Effector CD4-positive, alpha-beta T cell (primary cell): ENCODE measurements around the gene ANKFN1.
"Not testable (repeated sequence)": the region's sequence is repeated elsewhere in the genome, so short reads cannot be mapped to it uniquely, and the experiment has no call there.

Experiments used
- DNase-seq: peaks from one replicate; pipeline ENCODE4 v3.0.0-alpha.2; 2020

ANKFN1 gene

DNA sequence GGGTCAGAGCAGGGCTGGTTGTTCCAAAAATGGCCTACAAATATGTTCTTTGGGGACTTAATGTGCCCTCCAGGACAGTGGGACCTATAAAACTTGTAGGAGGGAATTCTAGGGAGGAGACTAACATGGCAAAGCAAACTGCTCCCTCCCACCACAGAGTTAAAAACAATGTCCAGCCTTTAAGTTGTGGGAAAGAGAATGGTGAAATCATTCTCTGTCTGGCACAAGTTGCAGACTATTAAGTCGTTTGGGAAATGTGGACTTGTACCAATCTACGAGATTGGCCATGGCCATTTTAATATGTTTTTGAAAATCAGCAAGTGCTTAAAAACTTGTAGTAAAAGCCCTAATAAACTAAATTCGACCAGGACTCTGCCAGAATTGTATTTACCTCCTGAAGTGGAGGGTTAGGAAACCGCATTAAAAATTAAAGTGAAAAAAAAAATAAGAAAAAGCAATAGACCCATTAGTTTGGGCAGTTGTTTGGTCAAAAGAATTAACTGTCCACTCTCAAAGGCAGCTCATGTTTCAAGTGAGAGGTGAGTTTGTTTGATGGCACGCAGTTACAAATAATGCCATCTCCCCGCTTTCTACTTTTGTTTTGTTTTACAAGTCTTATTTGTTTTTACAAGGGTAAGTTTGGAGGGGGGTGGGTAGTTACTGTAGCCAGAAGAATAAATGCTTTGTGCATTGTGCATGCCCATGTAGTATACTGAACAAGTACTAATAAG, 32.4 kb downstream of the ANKFN1 start:
- DNase-seq: no peak

DNA sequence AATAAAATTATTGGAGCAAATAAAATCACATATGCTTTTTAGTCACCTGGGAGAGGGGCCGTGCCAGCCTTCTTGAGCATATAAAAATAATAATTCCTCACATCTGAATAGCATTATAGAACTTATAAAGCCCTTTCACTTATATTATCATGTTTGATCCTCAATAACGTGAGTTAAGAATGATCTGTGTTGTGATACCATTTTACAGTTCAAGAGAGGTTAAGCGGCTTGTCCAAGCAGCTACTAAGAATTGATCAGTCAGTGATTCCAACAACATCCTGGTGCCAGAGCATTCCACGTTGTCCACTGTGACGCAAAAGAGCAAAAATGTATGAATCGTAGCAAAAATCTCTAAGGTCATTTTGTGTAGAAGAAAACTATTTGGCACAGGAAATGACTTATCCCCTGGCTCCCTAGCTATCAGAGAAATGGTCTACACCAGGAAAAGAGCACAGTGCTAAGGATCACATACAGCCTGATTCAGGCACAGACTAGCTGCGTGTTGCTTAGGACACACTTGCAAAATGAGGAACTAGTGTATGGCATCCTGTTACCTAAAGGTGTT, 33.0 kb downstream of the ANKFN1 start:
- no peak for DNase-seq

DNA sequence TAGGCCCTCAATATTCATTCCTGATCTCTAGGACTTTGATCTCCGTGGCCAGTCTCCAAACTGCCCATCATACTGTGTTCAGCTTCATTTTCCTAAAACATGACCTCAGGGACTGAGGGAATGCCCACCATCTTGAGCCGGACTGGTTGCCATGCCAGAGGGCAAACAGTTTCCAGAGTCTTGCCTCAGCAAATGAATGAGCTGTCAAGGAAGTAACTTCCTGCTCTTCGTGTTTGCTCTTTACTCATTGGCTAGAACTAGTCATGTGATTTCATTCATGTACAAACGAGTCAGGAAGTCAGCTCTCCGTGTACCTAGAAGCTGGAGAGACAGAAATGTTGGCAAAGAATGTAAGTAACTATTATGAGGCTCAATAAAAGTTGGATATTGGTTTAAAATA, 50.2 kb downstream of the ANKFN1 start:
- DNase-seq: no peak

DNA sequence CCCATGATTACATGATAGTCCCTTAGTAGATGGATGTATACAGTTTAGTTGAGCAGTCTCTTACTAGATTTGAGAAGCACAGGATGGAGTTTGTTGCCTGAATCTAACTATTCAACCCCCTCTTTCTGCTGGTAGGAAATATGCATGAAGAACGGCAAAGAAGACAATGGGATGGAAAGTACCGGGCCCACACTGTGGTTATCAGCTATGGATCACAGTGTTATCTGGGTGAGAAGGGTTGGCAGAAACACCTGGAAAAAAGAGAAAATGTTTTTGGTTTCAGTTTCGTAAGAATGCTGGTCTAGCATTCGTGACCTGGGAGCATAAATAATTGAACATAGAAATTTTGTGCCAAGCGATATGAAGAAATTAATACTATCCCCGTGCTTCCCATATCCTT, 53.1 kb downstream of the ANKFN1 start:
- no peak for DNase-seq

DNA sequence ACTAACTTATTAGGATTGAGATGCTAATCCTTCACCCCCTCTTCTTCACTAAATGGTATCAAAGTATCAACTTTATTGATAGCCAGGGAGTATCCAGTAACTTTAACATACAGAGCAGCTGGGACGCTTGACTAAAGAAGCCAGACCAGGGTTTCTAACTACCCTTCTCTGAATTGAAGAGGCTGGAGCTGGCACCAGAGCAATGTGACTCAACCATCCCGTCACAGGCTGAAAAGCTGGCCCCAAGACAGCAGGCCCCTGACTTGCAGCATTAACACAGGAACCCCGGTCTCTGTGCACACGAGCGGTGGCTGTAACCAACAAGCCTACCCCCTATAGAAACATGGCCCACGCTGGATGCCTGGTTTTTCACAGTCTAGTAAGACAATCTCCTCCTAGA, 59.8 kb downstream of the ANKFN1 start:
- DNase-seq: no peak

DNA sequence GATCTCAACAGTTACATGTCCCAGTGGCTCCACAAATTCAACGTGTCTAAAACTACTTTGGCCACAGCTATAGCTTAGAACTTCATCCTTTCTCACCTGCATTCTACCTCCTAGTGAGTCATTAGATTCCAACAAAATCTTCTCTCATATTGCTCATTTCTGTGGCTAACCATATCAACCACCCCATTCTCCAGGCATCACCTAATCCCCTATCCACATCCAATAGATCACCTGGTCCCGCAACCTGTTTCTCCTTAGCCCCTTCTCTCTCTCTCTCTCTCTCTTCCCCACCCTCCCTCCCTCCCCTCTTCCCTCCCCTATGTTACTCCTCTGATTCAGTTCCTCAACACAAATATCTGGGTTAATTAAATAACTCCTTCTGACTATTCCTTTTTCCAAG, 64.6 kb downstream of the ANKFN1 start:
- no peak for DNase-seq

DNA sequence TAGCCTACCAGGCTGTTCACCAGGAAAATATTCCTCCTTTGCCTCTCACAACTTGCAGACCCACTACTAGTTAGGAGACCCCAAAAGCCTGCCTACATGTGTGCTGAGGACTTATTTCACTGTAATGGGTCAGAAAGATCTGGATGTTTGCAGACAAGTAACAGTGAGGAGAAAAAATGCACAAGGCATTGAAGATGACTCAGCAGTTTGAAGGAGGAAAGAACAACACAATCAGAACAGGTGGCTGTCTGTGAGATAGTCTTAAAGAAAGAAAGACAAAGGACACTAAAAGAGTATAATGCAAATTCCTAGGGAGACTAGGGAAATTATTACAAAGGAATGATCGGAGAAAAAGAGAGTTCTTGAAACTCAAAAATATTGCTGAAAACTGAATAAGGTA, 69.0 kb downstream of the ANKFN1 start:
- no peak for DNase-seq

DNA sequence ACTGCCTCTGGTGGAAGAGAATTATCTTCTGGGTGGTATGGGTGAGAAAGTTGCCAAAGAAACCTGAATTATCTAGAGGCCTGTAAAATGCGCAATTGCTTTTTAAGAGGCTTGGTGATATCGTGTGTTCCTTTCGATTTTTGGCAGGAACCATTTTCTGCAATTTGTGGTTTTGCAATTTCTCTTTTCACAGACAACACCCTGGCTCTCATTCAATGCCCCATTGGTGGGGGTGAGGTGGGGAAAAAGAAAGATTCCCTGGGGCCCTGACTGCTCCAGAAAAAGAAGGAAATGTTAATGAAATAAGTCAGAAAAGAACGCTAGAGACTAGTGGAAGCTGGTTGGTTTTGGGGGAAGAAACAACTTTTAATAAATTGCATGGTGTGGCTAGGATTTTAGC, 77.4 kb downstream of the ANKFN1 start:
- DNase-seq: no peak

DNA sequence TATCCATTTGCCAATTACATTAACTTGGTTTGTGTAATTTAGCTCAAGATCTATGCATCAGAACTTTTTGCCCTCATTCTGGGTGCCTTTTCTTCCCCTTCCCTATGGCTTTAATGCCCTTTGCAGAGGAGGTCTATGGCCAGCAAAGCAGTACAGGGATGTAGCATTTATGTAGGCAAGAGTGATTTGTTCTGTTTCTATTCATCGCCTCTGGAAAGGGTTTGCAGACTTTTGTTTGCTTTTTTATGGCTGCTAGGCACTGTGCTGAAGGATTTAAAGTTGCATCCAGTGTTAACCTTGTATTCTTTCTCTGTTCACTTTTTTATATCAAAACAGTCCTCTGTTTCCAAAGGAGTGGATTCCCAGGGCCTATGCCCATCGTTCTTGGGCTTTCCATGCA, 78.0 kb downstream of the ANKFN1 start:
- DNase-seq: no peak

DNA sequence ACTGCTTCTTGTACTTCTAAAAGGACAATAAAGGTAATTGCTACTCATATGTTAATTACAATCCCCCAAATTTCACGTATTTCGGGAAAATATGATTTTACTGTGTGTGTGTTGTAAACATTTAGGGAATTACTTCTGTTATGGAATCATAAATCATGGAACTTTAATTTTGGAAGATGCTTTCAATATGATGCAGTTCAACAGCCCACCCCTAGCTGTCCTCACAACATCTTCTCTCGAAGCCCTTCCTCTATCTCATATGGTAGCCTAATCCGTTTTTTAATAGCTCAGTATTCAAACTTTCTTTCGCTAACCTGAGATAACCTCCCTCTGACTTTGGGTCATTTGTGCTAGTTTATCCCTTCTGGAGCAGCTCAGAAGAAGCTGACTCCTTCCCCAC, 78.4 kb downstream of the ANKFN1 start:
- no peak for DNase-seq

DNA sequence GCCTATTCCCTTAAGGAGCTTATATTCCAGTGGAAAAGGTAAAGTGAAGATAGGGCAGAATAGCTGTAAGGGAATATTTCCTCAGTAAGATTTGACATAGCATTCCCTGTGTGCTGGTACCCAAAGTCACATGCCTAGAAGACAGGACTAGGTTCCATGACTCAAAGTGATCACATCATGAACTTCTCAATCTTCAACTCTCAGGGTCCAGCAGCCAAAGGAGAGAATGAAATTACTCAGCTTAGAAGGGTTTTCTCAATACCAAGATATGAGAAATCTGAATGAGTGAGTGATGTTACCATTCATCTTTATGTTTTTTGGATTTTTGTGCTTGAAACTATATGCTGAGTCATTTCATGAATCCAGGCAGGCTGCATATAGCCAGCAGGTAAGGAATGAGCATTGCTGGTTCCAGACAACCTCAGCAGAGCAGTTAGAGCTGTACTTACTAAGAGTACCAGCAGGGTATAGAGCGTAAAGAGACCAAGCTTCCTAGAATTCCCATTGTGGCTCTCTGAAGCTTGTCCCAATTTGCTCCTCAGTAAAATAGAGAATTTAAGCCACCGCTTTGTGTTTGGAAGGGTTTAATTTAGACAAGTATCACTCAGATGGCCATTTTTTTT, 91.1 kb downstream of the ANKFN1 start:
- no peak for DNase-seq

DNA sequence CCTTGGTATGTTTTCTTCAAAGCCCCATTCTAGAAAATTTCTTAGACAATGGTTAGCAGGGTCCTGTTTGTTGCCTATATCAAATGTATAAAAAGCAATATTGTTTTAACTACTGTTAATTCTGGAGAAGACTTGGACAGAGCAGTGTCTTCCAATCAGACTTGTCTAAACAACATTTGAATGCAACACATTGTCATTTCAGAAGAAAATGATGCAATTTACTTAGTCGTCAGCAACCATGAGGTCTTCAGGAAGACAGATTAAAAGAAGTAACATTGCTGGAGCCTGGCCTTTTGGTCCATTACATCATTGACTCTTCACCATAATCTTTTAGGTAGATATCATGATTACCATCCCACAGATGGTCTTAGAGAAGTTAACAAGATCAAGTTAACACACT, 94.5 kb downstream of the ANKFN1 start:
- no peak for DNase-seq

DNA sequence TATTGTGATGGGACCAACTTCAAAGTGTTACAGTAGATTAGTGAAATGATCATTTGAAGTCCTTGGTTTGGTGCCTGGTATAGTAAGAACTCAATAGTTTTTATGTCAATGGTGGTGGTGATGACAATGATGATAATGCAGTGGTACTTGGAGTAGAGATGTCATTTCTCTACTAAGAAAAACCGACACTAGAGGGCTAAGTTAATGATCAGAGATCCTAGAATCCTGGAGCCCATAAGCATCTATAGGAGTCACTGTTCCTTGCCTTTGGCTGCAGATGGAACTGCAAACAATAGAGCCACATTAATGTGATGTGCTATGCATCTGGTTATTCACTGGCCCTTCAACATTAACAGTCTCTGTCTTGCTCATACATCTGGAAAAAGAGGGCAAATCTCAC, 103.8 kb downstream of the ANKFN1 start:
- no peak for DNase-seq

DNA sequence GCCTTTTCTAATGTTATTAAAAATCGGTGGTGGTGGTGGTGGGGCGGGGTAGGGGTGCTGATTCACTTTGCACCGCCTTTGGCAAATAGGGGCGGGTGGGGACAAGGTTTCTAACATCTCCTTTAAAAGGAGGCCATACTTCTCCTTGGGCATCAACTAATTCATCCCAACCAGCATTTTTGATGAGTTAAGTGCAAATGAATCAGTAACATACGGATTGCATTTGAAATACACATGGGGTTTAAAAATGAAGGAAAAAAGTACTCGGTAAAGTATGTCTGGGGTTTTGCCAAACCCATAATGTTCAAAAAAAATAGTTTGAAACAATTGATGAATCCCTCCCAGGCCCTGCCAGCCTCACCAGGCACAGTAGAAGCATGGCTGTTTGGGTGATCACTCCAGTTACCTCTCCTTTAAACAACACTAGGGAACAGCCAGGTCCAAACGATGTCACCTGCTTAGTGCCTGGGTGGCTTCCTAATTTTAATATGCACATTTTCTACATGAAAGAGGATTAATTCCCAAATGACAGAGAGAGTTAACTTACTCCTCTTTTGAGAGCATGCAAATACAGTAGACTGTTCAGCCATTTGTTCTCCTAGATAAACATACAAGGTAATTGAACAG, 107.2 kb downstream of the ANKFN1 start:
- no peak for DNase-seq

DNA sequence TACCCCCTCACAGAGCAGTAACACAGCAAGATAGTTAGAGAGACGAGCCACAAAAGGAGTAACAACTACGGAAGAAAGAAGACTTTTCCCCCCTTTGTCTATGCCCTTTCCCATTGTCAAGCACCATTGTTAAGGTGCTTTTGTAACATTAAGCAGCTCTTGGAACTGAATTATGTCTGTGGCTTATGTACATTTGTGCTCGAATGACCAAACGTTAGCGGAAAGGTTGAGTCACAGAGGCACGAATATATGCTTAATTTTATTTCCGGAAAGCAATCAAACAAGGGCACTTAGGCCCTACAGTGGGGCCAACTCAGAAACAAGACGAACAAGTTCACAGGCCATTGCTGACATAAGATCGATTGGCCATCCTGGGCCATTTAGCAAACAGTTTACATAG, 109.5 kb downstream of the ANKFN1 start:
- DNase-seq: no peak

DNA sequence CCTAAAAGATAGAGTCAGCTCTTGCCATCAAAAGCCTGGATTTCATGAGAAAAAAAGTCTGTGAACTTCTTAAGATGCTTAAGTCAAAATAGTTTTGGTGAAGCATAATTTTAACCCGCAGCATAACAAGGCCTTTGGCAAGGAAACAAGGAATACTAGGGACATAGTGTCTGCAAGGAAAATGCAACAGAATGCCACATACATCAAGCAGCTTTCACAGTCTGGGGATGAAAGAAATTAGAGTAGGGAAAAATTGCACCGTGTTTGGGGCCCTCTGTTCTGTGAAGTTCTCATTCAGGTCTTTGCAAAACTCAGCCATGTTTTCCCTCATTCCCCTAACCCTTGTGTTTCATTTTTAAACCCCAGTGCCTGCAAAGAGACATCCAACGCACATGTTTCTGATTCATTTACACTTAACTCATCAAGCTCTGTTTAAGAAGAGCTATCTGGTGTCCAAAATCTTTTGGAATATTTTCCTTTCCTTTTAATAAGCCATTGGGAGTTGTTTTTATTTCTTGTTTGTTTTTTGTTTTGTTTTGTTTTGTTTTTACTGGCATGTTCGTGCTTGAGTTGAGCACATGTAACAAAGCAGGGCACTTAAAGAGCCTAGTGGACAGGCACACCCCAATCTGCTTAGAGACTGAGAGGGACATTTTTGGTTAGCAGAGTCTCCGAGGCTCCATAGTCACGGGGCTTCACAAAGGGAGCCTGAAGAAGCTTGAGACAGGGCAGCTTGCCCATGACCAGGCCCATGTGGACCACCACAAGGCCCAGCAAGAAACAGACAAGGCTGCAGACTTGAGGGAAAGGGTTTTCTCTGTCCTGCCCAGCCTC, 116.5 kb downstream of the ANKFN1 start:
- no peak for DNase-seq

DNA sequence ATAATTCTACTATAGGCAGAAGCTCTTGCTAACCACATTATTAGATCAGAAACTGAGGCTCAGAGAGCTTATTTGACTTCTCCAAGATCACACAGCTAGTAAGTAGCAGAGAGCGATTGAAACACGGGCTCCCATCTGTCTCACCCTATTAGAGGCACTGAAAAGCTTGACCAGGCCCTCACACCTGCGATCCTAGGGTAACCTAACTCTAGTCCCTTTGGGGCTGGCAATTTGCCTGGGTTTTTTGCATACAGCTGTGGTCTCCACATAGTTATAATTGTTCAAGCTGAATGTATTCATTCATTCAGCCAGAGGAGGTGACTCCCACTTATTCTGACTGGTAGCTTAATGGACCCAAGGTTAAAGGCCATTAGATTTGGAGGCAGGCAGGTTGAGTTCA, 121.2 kb downstream of the ANKFN1 start:
- DNase-seq: no peak

DNA sequence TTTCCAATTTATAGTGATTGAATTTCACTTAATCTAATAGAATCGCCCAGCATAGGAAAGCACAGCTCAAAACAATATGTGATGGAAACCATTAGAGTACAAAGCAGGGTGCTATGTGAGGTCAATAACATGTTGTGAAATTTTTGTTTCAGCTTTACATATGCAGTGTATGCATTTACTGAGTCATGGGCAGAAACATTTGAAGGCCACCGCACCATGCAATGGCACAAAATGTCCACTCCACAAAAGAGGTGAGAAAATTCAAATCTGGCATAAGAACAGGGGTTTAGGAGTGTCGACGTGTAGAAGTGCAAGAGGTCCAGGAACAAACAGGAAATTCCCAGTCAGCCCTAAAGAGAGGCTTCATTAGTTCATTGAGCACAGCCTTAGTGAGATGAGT, 131.2 kb downstream of the ANKFN1 start:
- no peak for DNase-seq

DNA sequence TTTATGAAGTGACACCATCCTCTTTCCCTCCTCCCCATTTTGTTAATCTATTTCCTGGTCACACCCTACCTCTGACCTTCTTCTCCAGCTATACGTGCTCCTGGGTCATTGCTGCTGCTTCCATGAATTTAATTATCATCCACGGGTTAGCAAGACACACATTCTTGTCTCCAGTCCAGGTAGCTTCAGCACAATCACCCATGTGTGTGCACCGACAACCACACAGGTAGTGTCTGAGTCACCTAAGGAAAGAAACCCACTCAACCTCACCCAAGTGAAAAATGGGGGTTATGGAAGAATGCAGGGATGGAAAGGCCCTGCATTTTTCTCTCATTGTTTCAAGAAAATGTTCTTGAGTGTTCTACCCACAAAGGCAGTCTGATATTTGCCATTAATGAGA, 135.5 kb downstream of the ANKFN1 start:
- not testable (repeated sequence) for DNase-seq

DNA sequence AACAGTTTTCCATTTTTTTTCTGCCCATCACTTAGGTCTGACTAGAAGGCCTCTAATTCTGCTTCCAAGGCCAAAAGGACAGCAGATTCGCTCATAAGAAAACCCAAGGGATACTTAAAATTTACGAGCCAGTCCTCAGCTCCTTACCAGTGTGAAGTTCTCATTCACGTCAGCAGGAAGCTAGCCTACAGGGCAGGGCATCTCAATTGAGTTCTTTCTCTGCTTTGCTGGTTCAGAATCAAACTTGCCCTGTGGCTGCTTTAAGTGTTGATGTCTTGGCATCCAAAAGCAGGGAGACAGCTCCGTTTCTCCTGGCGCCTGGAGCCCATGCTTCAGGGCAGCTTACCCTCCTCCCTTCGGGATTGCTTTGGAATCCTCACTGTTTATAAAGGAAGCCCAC, 136.0 kb downstream of the ANKFN1 start:
- no peak for DNase-seq

DNA sequence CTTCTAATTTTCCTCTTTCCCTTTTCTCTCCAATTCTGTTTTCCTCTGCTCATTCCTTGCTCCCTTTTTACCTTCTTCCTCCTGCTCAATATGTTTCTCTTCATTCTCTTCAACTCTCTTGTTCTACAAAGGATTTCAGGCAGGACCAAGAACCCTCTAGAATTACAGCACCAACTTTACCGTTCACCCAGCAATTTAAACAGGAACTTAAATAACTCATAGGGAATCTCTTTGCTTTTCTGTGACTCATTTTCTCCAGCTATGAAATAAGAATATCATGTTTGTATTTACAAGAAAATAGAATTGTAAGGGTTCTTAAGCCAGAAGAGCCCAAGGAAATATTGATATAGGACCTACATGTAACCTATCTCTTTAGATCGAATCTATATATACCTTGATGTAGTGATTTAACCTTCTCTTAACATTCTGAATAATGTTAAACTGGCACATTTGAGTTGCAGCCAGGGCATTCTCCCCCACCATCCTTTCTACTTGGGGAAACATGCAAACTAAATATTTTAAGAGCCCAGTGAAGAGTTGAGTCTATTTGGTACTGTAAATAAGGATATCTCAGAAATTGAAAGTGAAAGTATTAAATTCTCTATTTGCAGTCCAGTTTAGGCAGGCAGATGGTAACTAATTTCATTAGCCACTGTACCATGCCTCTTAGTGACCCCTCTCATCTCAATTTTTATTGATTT, 137.0 kb downstream of the ANKFN1 start:
- no peak for DNase-seq

DNA sequence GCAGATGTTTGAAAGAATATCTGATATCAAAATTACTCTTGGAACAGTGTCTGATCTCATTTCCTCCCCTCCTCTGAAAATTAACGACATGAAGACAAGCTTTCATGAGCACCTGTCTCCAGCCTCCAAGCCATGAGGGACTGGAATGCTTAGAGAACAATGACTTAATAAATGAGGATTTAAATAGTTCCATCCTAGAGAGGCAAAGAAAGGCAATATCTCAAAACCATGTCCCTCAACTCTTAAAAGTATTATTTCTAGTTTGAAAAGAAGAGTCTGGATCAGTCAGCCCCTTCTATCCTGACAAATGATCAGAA, 137.5 kb downstream of the ANKFN1 start:
- DNase-seq: no peak
